Lower leg skin (tissue), 3 donors: ENCODE data around the gene RPS6KA6.

Experiments
- CTCF ChIP-seq, 3 donors: fragments of 450-650 bp; IDR thresholded peaks; one replicate each; pipeline ENCODE4 v1.5.1; 2016; ENCODE audit warnings: antibody characterized with exemption in 3 of 3, mild to moderate bottlenecking in 3 of 3, moderate library complexity in 2 of 3
- POLR2A ChIP-seq, 2 donors: fragments of 450-650 bp; IDR thresholded peaks; one replicate each; pipeline ENCODE4 v1.6.1; 2016 to 2017; ENCODE audit warnings: antibody characterized with exemption in 2 of 2, mild to moderate bottlenecking in 1 of 2, moderate library complexity in 1 of 2

- TF ChIP-seq CTCF (IDR thresholded peaks at IDR 0.05), result no peak
- no peak for TF ChIP-seq POLR2A (IDR thresholded peaks at IDR 0.05)
Measured at GRCh38 chrX:84144281-84144680, 43.7 kb downstream of the RPS6KA6 start.
